ENCODE data around the gene SHISAL1.

The SHISAL1 gene

GRCh38 chr22:44225091-44225689 is 87.6 kb downstream of the SHISAL1 start:
- TF ChIP-seq, protein P1, sequence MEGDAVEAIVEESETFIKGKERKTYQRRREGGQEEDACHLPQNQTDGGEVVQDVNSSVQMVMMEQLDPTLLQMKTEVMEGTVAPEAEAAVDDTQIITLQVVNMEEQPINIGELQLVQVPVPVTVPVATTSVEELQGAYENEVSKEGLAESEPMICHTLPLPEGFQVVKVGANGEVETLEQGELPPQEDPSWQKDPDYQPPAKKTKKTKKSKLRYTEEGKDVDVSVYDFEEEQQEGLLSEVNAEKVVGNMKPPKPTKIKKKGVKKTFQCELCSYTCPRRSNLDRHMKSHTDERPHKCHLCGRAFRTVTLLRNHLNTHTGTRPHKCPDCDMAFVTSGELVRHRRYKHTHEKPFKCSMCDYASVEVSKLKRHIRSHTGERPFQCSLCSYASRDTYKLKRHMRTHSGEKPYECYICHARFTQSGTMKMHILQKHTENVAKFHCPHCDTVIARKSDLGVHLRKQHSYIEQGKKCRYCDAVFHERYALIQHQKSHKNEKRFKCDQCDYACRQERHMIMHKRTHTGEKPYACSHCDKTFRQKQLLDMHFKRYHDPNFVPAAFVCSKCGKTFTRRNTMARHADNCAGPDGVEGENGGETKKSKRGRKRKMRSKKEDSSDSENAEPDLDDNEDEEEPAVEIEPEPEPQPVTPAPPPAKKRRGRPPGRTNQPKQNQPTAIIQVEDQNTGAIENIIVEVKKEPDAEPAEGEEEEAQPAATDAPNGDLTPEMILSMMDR (IDR thresholded peaks at IDR 0.05; ENCODE audit: low read depth, low read length) = no peak
- TF ChIP-seq EZH2phosphoT487 (IDR thresholded peaks at IDR 0.05; ENCODE audit: low read depth) = no peak
- H3K4me1 ChIP-seq (ENCODE audit: low read length) = no peaks in the 10 kb centered on the region
- no peak overlapping the region for H2AFZ ChIP-seq (ENCODE audit: low read depth, low read length)
- no peak overlapping the region for H3K4me3 ChIP-seq (ENCODE audit: low read length)
- H3K36me3 ChIP-seq (replicated peaks; ENCODE audit: low read depth, low read length) = no peaks in the 10 kb centered on the region
- H3K9ac ChIP-seq (ENCODE audit: low read length) = no peak overlapping the region
- no peak overlapping the region for H3K27ac ChIP-seq (ENCODE audit: low read length)
- H4K20me1 ChIP-seq (ENCODE audit: insufficient read depth, low read length) = no peaks in the 10 kb centered on the region
- H3K79me2 ChIP-seq (ENCODE audit: low read length) = no peaks in the 10 kb centered on the region
- H3K27me3 ChIP-seq (ENCODE audit: low read depth, low read length) = peaks cover 44% of the 10 kb centered on the region
- H3K4me2 ChIP-seq (ENCODE audit: low read length) = no peak overlapping the region
- 0 out of 2 replicates have a peak, but pooled peaks cover 4% of the 10 kb centered on the region for H3K9me3 ChIP-seq (ENCODE audit: insufficient read depth, low read length)

GRCh38 chr22:44224166-44224565 is 88.6 kb downstream of the SHISAL1 start:
- TF ChIP-seq, protein P1 (IDR thresholded peaks at IDR 0.05; ENCODE audit: low read depth, low read length) = no peak
- TF ChIP-seq EZH2phosphoT487 (IDR thresholded peaks at IDR 0.05; ENCODE audit: low read depth) = no peak
- no peak overlapping the region for H2AFZ ChIP-seq (ENCODE audit: low read depth, low read length)
- H3K36me3 ChIP-seq (replicated peaks; ENCODE audit: low read depth, low read length) = no peaks in the 10 kb centered on the region
- no peaks in the 10 kb centered on the region for H4K20me1 ChIP-seq (ENCODE audit: insufficient read depth, low read length)
- H3K4me2 ChIP-seq (ENCODE audit: low read length) = no peak overlapping the region
- H3K27me3 ChIP-seq (ENCODE audit: low read depth, low read length) = peaks cover 39% of the 10 kb centered on the region; the same call in 1 of the 2 replicates
- H3K9ac ChIP-seq (ENCODE audit: low read length) = no peak overlapping the region
- H3K79me2 ChIP-seq (ENCODE audit: low read length) = no peaks in the 10 kb centered on the region
- no peaks in the 10 kb centered on the region for H3K4me1 ChIP-seq (ENCODE audit: low read length)
- H3K27ac ChIP-seq (ENCODE audit: low read length) = no peak overlapping the region
- no peak overlapping the region for H3K4me3 ChIP-seq (ENCODE audit: low read length)
- H3K9me3 ChIP-seq (ENCODE audit: insufficient read depth, low read length) = 0 out of 2 replicates have a peak, but pooled peaks cover 4% of the 10 kb centered on the region

DNA sequence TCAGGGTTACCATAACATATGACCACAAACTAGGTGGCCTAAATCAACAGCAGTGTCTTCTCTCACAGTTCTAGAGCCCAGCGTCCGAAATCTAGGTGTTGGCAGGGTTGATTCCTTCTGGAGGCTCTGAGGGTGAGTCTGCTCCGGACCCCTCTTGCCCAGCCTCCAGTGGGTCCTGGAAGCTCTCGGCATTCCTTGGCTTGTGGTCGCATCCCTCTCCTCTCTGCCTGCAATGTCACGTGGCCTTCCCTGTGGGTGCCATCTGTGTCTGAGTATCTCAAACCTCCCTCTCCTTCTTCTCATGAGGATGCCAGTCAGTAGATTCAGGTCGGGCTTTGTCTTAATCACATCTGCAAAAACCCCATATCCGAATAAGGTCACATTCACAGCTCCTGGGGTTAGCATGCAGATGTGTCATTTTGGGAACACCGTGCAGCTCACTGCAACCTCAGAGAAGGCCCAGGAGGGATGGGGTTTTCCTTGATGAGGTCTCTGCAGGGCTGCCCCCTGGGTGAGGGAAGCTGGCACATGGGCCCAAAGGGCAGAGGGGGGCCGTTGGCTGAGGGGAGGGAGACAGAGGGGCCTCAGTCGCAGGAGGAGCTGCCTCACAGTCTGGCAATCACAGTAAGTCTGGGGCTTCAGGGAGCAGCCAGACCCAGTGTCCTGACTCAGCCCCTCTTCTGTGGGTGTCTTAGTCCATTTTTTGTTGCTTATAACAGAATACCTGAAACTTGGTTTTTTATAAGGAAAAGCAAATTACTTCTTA is 90.9 kb downstream of the SHISAL1 start:
- H3K27me3 ChIP-seq (ENCODE audit: low read depth, low read length) = peaks cover 29% of the 10 kb centered on the region; the same call in 1 of the 2 replicates

More for the DNA sequence above, 90.9 kb downstream of the SHISAL1 start:
- Histone ChIP-seq H4K20me1 (ENCODE audit: insufficient read depth, low read length) (no peaks in the 10 kb centered on the region), H3K9ac (ENCODE audit: low read length) (no peak overlapping the region), H3K9me3 (ENCODE audit: insufficient read depth, low read length) (0 out of 2 replicates have a peak, but pooled peaks cover 4% of the 10 kb centered on the region), H2AFZ (ENCODE audit: low read depth, low read length) (no peak overlapping the region), H3K4me2 (ENCODE audit: low read length) (no peak overlapping the region), H3K4me1 (ENCODE audit: low read length) (no peaks in the 10 kb centered on the region), H3K27ac (ENCODE audit: low read length) (no peak overlapping the region), H3K36me3 (replicated peaks; ENCODE audit: low read depth, low read length) (no peaks in the 10 kb centered on the region), H3K79me2 (ENCODE audit: low read length) (no peaks in the 10 kb centered on the region), H3K4me3 (ENCODE audit: low read length) (no peak overlapping the region)
- TF ChIP-seq, protein P1 (IDR thresholded peaks at IDR 0.05; ENCODE audit: low read depth, low read length) = no peak
- TF ChIP-seq EZH2phosphoT487 (IDR thresholded peaks at IDR 0.05; ENCODE audit: low read depth) = no peak

Data from OCI-LY3 (cell line).